ES-I3 (cell line): ENCODE measurements around the gene SLC25A53.
"Not testable (repeated sequence)": the region's sequence is repeated elsewhere in the genome, so short reads cannot be mapped to it uniquely, and the experiment has no call there.

Experiments
- H3K36me3 ChIP-seq: 2 replicates; pipeline ENCODE4 v1.6.1; 2013; ENCODE audit warnings: mild to moderate bottlenecking, low read length, control low read depth, moderate library complexity; ENCODE audit not compliant: insufficient read depth
- H3K4me1 ChIP-seq: 2 replicates; pipeline ENCODE4 v1.6.1; 2013; ENCODE audit warnings: mild to moderate bottlenecking, control low read depth, low read length; ENCODE audit not compliant: insufficient read depth
- H3K9ac ChIP-seq: 2 replicates; pipeline ENCODE4 v1.6.1; 2013; ENCODE audit warnings: low read depth, mild to moderate bottlenecking, low read length, moderate library complexity
- H3K9me3 ChIP-seq: 2 replicates; pipeline ENCODE4 v1.6.1; 2013; ENCODE audit warnings: mild to moderate bottlenecking, low read length, moderate library complexity; ENCODE audit not compliant: control insufficient read depth, insufficient read depth

SLC25A53 gene

GRCh38 chrX:104110491-104111240 lies 46.1 kb downstream of the SLC25A53 start:
- not testable (repeated sequence) for H3K4me1 ChIP-seq, H3K9me3 ChIP-seq, H3K36me3 ChIP-seq, H3K9ac ChIP-seq

- no peaks in the 10 kb centered on the region for H3K36me3 ChIP-seq
- H3K4me1 ChIP-seq, result peaks cover 4% of the 10 kb centered on the region; the same call in 1 of the 2 replicates
- no peak overlapping the region for H3K9ac ChIP-seq
- H3K9me3 ChIP-seq, result no peaks in the 10 kb centered on the region
Measured at GRCh38 chrX:104108955-104109354, 47.9 kb downstream of the SLC25A53 start.

GRCh38 chrX:104105330-104106262 lies 51.2 kb downstream of the SLC25A53 start:
- no peak overlapping the region for H3K9ac ChIP-seq
- no peaks in the 10 kb centered on the region for H3K9me3 ChIP-seq
- H3K36me3 ChIP-seq, result no peaks in the 10 kb centered on the region
- no peaks in the 10 kb centered on the region for H3K4me1 ChIP-seq

- no peak overlapping the region for H3K9ac ChIP-seq
- no peaks in the 10 kb centered on the region for H3K9me3 ChIP-seq
- H3K4me1 ChIP-seq, result no peaks in the 10 kb centered on the region
- H3K36me3 ChIP-seq, result no peaks in the 10 kb centered on the region
Measured at GRCh38 chrX:104104676-104105075, 52.1 kb downstream of the SLC25A53 start.

- no peaks in the 10 kb centered on the region for H3K9me3 ChIP-seq
- H3K4me1 ChIP-seq, result no peaks in the 10 kb centered on the region
- H3K36me3 ChIP-seq, result no peaks in the 10 kb centered on the region
- no peak overlapping the region for H3K9ac ChIP-seq
Measured at GRCh38 chrX:104098919-104099318, 57.9 kb downstream of the SLC25A53 start.

- no peak overlapping the region for H3K9ac ChIP-seq
- H3K36me3 ChIP-seq, result no peaks in the 10 kb centered on the region
- no peaks in the 10 kb centered on the region for H3K4me1 ChIP-seq
- H3K9me3 ChIP-seq, result no peaks in the 10 kb centered on the region
Measured at GRCh38 chrX:104098151-104098808, 58.5 kb downstream of the SLC25A53 start.

GRCh38 chrX:104085919-104086318 lies 70.9 kb downstream of the SLC25A53 start:
- Histone ChIP-seq H3K9ac (no peak overlapping the region), H3K36me3 (no peaks in the 10 kb centered on the region), H3K4me1 (no peaks in the 10 kb centered on the region), H3K9me3 (no peaks in the 10 kb centered on the region)

- H3K9ac ChIP-seq, result no peak overlapping the region
- no peaks in the 10 kb centered on the region for H3K9me3 ChIP-seq
- no peaks in the 10 kb centered on the region for H3K4me1 ChIP-seq
- no peaks in the 10 kb centered on the region for H3K36me3 ChIP-seq
Measured at GRCh38 chrX:104085477-104085876, 71.3 kb downstream of the SLC25A53 start.

- Histone ChIP-seq H3K36me3 (no peaks in the 10 kb centered on the region), H3K9ac (no peak overlapping the region), H3K9me3 (no peaks in the 10 kb centered on the region), H3K4me1 (no peaks in the 10 kb centered on the region)
Measured at GRCh38 chrX:104084534-104085277, 72.1 kb downstream of the SLC25A53 start.

GRCh38 chrX:104084063-104084462 lies 72.7 kb downstream of the SLC25A53 start:
- H3K36me3 ChIP-seq, result no peaks in the 10 kb centered on the region
- H3K4me1 ChIP-seq, result no peaks in the 10 kb centered on the region
- no peak overlapping the region for H3K9ac ChIP-seq
- H3K9me3 ChIP-seq, result no peaks in the 10 kb centered on the region

- H3K36me3 ChIP-seq, H3K4me1 ChIP-seq, H3K9me3 ChIP-seq, H3K9ac ChIP-seq: not testable (repeated sequence)
Measured at GRCh38 chrX:104077854-104078253, 79.0 kb downstream of the SLC25A53 start.

GRCh38 chrX:104075778-104076445 lies 80.9 kb downstream of the SLC25A53 start, which contains the start of gene TMSB15C:
Gene TMSB15C, minus strand, starts transcription at chrX:104076236.
- not testable (repeated sequence) for H3K9me3 ChIP-seq, H3K36me3 ChIP-seq, H3K9ac ChIP-seq, H3K4me1 ChIP-seq

GRCh38 chrX:104062636-104063035 lies 94.2 kb downstream of the SLC25A53 start:
- H3K9me3 ChIP-seq, H3K36me3 ChIP-seq, H3K4me1 ChIP-seq, H3K9ac ChIP-seq: not testable (repeated sequence)
